Activated naive CD4-positive, alpha-beta T cell treated with anti-CD3 and anti-CD28 coated beads, Interleukin-2, amount 50 U/mL, for 24 hours (primary cell): ENCODE data around the gene FHOD3.

Experiments
- H3K27ac Mint-ChIP-seq: one replicate; pipeline ENCODE4 v1.8.0; 2021; ENCODE audit warnings: mild to moderate bottlenecking, mixed read lengths
- H3K27me3 Mint-ChIP-seq: one replicate; pipeline ENCODE4 v1.8.0; 2021; ENCODE audit warnings: mixed read lengths
- H3K36me3 Mint-ChIP-seq: one replicate; pipeline ENCODE4 v1.8.0; 2021; ENCODE audit warnings: mixed read lengths
- H3K4me1 Mint-ChIP-seq: one replicate; pipeline ENCODE4 v1.8.0; 2021; ENCODE audit warnings: mixed read lengths
- H3K4me3 Mint-ChIP-seq: one replicate; pipeline ENCODE4 v1.8.0; 2021; ENCODE audit warnings: mild to moderate bottlenecking, mixed read lengths
- H3K9me3 Mint-ChIP-seq: one replicate; pipeline ENCODE4 v1.8.0; 2021; ENCODE audit warnings: mixed read lengths

FHOD3 gene

GRCh38 chr18:36284268-36284667 is 13.2 kb upstream of the FHOD3 start:
- H3K9me3 Mint-ChIP-seq = no peaks in the 10 kb centered on the region
- H3K36me3 Mint-ChIP-seq = no peaks in the 10 kb centered on the region
- H3K27me3 Mint-ChIP-seq = peaks cover 8% of the 10 kb centered on the region
- H3K4me3 Mint-ChIP-seq = no peak overlapping the region
- H3K4me1 Mint-ChIP-seq = peaks cover 3% of the 10 kb centered on the region
- no peak overlapping the region for H3K27ac Mint-ChIP-seq

- no peak overlapping the region for H3K4me3 Mint-ChIP-seq
Observed at GRCh38 chr18:36284671-36285295, 12.7 kb upstream of the FHOD3 start.

GRCh38 chr18:36287653-36288052 is 9.9 kb upstream of the FHOD3 start:
- Mint-ChIP-seq H3K27me3 (peaks cover 10% of the 10 kb centered on the region), H3K9me3 (no peaks in the 10 kb centered on the region), H3K27ac (no peak overlapping the region), H3K36me3 (no peaks in the 10 kb centered on the region), H3K4me1 (peaks cover 3% of the 10 kb centered on the region), H3K4me3 (no peak overlapping the region)

More at GRCh38 chr18:36284671-36285295, 12.7 kb upstream of the FHOD3 start:
- peaks cover 3% of the 10 kb centered on the region for H3K4me1 Mint-ChIP-seq
- no peaks in the 10 kb centered on the region for H3K36me3 Mint-ChIP-seq
- H3K27ac Mint-ChIP-seq = no peak overlapping the region
- H3K9me3 Mint-ChIP-seq = no peaks in the 10 kb centered on the region
- peaks cover 7% of the 10 kb centered on the region for H3K27me3 Mint-ChIP-seq

GRCh38 chr18:36288689-36289088 is 8.8 kb upstream of the FHOD3 start:
- H3K9me3 Mint-ChIP-seq = no peaks in the 10 kb centered on the region
- H3K4me3 Mint-ChIP-seq = no peak overlapping the region
- H3K27me3 Mint-ChIP-seq = peaks cover 10% of the 10 kb centered on the region
- no peaks in the 10 kb centered on the region for H3K36me3 Mint-ChIP-seq
- H3K27ac Mint-ChIP-seq = no peak overlapping the region
- peaks cover 3% of the 10 kb centered on the region for H3K4me1 Mint-ChIP-seq

- no peak overlapping the region for H3K4me3 Mint-ChIP-seq
- peaks cover 11% of the 10 kb centered on the region for H3K27me3 Mint-ChIP-seq
- H3K27ac Mint-ChIP-seq = no peak overlapping the region
- H3K9me3 Mint-ChIP-seq = no peaks in the 10 kb centered on the region
- H3K4me1 Mint-ChIP-seq = no peaks in the 10 kb centered on the region
- H3K36me3 Mint-ChIP-seq = no peaks in the 10 kb centered on the region
Observed at GRCh38 chr18:36294031-36294430, 3.5 kb upstream of the FHOD3 start.

- H3K27ac Mint-ChIP-seq = no peak overlapping the region
- H3K36me3 Mint-ChIP-seq = no peaks in the 10 kb centered on the region
- H3K27me3 Mint-ChIP-seq = peaks cover 18% of the 10 kb centered on the region
- no peaks in the 10 kb centered on the region for H3K9me3 Mint-ChIP-seq
- H3K4me3 Mint-ChIP-seq = no peak overlapping the region
- H3K4me1 Mint-ChIP-seq = no peaks in the 10 kb centered on the region
Observed at GRCh38 chr18:36295214-36295613, 2.3 kb upstream of the FHOD3 start.

GRCh38 chr18:36295880-36296301 is 1.6 kb upstream of the FHOD3 start:
- Mint-ChIP-seq H3K9me3 (no peaks in the 10 kb centered on the region), H3K4me3 (no peak overlapping the region), H3K27me3 (peaks cover 20% of the 10 kb centered on the region), H3K36me3 (no peaks in the 10 kb centered on the region), H3K27ac (no peak overlapping the region), H3K4me1 (no peaks in the 10 kb centered on the region)

GRCh38 chr18:36296650-36297416 is 680 bp upstream of the FHOD3 start:
- no peak overlapping the region for H3K4me3 Mint-ChIP-seq
- H3K4me1 Mint-ChIP-seq = no peaks in the 10 kb centered on the region
- H3K27ac Mint-ChIP-seq = no peak overlapping the region
- H3K36me3 Mint-ChIP-seq = no peaks in the 10 kb centered on the region
- no peaks in the 10 kb centered on the region for H3K9me3 Mint-ChIP-seq
- H3K27me3 Mint-ChIP-seq = peaks cover 18% of the 10 kb centered on the region

- no peak overlapping the region for H3K4me3 Mint-ChIP-seq
- no peak overlapping the region for H3K27ac Mint-ChIP-seq
- H3K9me3 Mint-ChIP-seq = no peaks in the 10 kb centered on the region
- H3K36me3 Mint-ChIP-seq = no peaks in the 10 kb centered on the region
- H3K27me3 Mint-ChIP-seq = peaks cover 27% of the 10 kb centered on the region
- H3K4me1 Mint-ChIP-seq = no peaks in the 10 kb centered on the region
Observed at GRCh38 chr18:36298126-36298741, 721 bp downstream of the FHOD3 start.

- H3K4me1 Mint-ChIP-seq = no peaks in the 10 kb centered on the region
- H3K27me3 Mint-ChIP-seq = peaks cover 33% of the 10 kb centered on the region
- H3K36me3 Mint-ChIP-seq = no peaks in the 10 kb centered on the region
- H3K27ac Mint-ChIP-seq = no peak overlapping the region
- H3K4me3 Mint-ChIP-seq = peak overlapping the region; percentile 19
- no peaks in the 10 kb centered on the region for H3K9me3 Mint-ChIP-seq
Observed at GRCh38 chr18:36299015-36299414, 1.5 kb downstream of the FHOD3 start.

GRCh38 chr18:36300211-36300610 is 2.7 kb downstream of the FHOD3 start:
- Mint-ChIP-seq H3K9me3 (no peaks in the 10 kb centered on the region), H3K4me3 (no peak overlapping the region), H3K4me1 (no peaks in the 10 kb centered on the region), H3K27me3 (peaks cover 35% of the 10 kb centered on the region), H3K36me3 (no peaks in the 10 kb centered on the region), H3K27ac (no peak overlapping the region)

GRCh38 chr18:36301884-36302283 is 4.4 kb downstream of the FHOD3 start:
- Mint-ChIP-seq H3K4me3 (no peak overlapping the region), H3K27me3 (peaks cover 37% of the 10 kb centered on the region), H3K4me1 (no peaks in the 10 kb centered on the region), H3K27ac (no peak overlapping the region), H3K36me3 (no peaks in the 10 kb centered on the region), H3K9me3 (no peaks in the 10 kb centered on the region)

GRCh38 chr18:36302676-36303075 is 5.2 kb downstream of the FHOD3 start:
- H3K4me1 Mint-ChIP-seq = no peaks in the 10 kb centered on the region

GRCh38 chr18:36303211-36303844 is 5.8 kb downstream of the FHOD3 start:
- Mint-ChIP-seq H3K36me3 (no peaks in the 10 kb centered on the region), H3K27me3 (peaks cover 37% of the 10 kb centered on the region)

More at GRCh38 chr18:36302676-36303075, 5.2 kb downstream of the FHOD3 start:
- Mint-ChIP-seq H3K4me3 (no peak overlapping the region), H3K9me3 (no peaks in the 10 kb centered on the region), H3K27me3 (peaks cover 37% of the 10 kb centered on the region), H3K36me3 (no peaks in the 10 kb centered on the region), H3K27ac (no peak overlapping the region)

GRCh38 chr18:36304723-36305122 is 7.2 kb downstream of the FHOD3 start:
- Mint-ChIP-seq H3K27me3 (peaks cover 27% of the 10 kb centered on the region), H3K36me3 (no peaks in the 10 kb centered on the region), H3K9me3 (no peaks in the 10 kb centered on the region), H3K27ac (no peak overlapping the region), H3K4me1 (no peaks in the 10 kb centered on the region), H3K4me3 (no peak overlapping the region)

More at GRCh38 chr18:36303211-36303844, 5.8 kb downstream of the FHOD3 start:
- H3K27ac Mint-ChIP-seq = no peak overlapping the region
- H3K4me1 Mint-ChIP-seq = no peaks in the 10 kb centered on the region
- no peak overlapping the region for H3K4me3 Mint-ChIP-seq
- no peaks in the 10 kb centered on the region for H3K9me3 Mint-ChIP-seq

- H3K27ac Mint-ChIP-seq = no peak overlapping the region
- peaks cover 24% of the 10 kb centered on the region for H3K27me3 Mint-ChIP-seq
- no peaks in the 10 kb centered on the region for H3K4me1 Mint-ChIP-seq
Observed at GRCh38 chr18:36305375-36305774, 7.9 kb downstream of the FHOD3 start.

More at GRCh38 chr18:36305375-36305774, 7.9 kb downstream of the FHOD3 start:
- Mint-ChIP-seq H3K9me3 (no peaks in the 10 kb centered on the region), H3K4me3 (no peak overlapping the region), H3K36me3 (no peaks in the 10 kb centered on the region)
